Superior temporal gyrus (tissue), 1 donor: ENCODE measurements around the gene MYO16.
"Not testable (repeated sequence)": the region's sequence is repeated elsewhere in the genome, so short reads cannot be mapped to it uniquely, and the experiment has no call there.

ENCODE experiments used
- DNase-seq: peaks from one replicate; pipeline ENCODE4 v3.0.0-alpha.2; 2016; ENCODE audit errors: extremely low spot score

The MYO16 gene

DNA sequence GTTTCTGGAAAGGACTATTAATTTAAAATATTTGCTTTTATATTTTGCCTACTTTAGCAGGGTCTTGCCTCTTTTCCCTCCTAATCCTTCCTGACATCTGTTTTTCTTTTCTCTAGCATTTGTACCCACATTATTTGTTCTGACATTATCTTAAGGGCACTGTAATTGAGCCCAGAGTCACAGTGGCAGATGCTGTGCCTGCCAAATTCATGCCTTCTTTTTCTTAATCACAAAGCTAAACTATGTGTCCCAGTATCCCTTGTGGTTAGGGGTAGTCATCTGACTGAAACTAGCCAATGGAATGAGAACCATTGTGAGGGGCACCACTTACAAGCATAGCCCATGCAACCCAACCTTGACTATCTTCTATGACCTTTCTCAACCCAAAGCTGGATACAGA, 562.9 kb downstream of the MYO16 start:
- no peak for DNase-seq

GRCh38 chr13:109196948-109197347, 567.5 kb downstream of the MYO16 start:
- DNase-seq, result no peak

DNA sequence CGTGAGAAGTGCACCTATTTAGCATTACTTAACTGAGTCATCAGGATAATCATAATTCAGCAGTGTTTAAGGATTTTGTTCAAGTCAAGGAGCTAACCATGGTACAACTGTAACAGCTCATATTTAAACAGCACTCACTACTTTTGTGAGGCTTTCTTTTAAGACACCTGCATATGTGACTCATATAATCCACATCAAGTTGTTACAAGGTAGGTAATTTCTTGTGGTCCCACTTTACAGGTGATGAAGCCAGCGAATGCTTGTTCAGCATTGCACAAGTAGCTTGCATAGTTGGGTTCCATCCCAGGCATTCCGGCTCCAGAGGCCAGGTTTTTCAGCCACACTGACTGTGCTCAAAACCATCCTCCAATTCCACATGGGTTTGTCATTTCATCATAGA, 569.2 kb downstream of the MYO16 start:
- no peak for DNase-seq

GRCh38 chr13:109199280-109199679, 569.9 kb downstream of the MYO16 start:
- DNase-seq, result no peak

GRCh38 chr13:109200556-109200955, 571.1 kb downstream of the MYO16 start:
- DNase-seq, result no peak

DNA sequence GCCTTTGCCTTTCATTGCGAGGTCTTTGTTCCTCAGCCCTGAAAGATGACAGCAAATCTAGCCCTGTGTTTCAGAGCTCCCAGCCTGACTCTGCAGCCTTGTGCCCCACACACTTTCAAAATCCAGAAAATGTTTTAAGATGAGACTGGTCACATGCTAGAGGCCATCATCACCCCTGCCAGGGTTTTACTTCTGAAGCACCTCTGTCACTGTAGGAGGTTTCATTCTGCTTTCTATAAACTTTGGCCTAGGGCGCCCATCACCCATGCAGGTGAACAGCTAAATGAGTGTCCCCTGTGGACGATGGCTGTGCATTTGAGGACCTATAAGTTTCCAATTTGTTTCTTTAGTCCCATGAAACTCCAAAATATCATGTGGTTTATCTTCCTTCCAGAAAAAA, 574.2 kb downstream of the MYO16 start:
- DNase-seq, result no peak

DNA sequence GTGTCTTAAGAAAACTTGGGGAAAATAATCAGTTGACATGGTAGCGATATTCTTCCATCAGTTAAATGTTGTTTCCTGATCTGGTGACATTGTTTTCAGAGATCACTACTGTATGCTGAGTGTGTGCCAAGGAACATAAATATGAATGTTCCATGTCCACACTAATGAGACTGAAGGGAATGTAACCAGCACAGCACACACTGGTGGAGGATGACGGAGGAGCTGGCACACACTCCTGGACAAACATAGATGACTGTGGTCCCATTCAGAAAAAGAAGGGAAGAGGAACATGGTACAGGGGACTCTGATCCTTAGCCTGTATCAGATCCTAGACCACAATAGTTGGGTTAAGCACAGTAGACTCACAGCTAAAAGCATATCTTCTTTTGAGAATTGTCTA, 574.8 kb downstream of the MYO16 start:
- no peak for DNase-seq

DNA sequence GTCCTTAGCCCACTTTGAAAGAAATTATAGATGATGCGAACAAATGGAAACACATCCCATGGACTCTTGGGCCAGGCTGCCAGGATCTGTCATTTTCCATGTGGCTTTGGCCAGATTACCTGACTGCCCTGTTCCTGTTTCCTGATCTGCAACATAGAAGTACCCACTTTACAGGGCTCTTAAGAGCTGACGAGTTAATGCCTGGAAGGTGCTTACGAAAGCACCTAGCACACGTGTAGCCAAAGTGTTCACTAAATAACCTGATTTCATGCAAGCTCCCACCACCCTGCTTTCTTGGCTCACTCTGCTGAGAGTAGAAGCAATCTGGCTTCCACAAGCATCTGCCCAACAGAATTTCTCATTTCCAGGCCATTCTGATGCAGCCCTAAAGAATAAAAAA, 575.2 kb downstream of the MYO16 start:
- no peak for DNase-seq

DNA sequence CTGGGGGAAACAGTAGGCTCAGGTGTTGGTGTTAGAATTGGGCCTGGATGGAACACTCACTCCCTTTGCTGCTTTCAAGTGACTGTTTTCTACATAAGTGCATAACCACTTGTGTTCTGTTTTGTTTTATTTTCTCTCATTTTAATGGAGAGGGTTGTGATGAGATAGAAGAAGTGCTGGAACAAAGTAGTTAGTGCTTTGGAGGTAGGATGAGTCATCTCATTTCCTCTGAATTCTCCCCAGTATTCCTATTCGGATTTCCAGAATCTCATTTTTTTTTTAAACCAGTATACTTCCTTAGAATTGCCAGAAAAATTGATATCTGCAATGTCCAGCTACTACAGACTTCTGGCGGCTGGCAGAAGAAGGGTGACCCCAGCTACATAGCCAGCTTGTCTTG, 575.9 kb downstream of the MYO16 start:
- no peak for DNase-seq

DNA sequence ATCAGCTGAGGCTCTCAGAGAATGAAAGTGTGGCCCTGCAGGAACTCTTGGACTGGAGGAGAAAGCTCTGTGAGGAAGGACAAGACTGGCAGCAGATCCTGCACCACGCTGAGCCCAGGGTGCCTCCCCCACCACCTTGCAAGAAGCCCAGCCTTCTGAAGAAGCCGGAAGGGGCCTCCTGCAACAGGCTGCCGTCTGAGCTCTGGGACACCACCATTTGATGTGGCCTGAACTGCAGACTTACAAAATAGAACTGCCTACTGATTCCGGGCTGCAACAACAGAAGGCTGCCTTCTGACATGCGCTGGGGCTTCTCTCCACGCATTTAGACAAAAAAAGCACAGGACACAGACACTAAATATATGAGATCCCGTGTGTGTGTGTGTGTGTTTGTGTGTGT, 577.2 kb downstream of the MYO16 start:
- no peak for DNase-seq

GRCh38 chr13:109207622-109208021, 578.2 kb downstream of the MYO16 start:
- no peak for DNase-seq

DNA sequence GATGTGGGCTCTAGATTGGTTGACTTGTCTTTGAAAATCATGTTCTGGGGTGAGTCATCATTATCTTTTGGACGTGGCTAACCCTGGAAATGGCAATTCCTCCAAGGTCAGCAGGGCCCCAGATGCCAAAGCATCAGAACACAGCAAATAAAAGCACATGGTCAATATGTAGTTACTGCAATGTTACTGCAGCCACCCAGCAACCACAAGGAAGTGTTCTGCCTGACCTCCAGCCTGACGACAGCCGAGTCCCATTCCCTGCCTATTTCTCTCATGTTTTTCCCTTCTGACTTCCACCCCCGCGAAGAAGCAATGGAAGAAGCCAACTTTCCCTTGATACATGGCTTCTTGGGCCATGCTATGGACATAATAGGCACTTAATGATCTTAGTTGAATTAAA, 579.1 kb downstream of the MYO16 start:
- no peak for DNase-seq

DNA sequence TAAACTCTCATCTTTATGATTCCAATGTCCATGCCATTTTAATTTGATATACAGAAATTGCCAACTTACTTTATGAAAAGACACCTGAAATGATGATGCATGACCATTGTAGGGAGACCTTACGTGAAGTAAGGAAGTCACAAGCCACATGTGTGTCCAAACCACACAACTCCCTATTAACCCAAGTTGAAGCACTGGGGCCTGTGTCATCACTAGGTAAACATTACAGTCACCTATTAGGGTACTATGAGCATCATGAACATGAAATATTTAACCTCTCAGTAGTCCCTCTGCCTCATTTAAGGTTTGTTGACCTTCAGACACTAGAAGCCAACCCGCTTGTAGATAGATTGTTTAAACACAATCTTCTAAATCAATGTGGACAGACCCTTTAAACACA, 580.1 kb downstream of the MYO16 start:
- DNase-seq, result no peak

GRCh38 chr13:109211616-109212015, 582.2 kb downstream of the MYO16 start:
- DNase-seq, result no peak

GRCh38 chr13:109212650-109213049, 583.2 kb downstream of the MYO16 start:
- DNase-seq, result no peak

- DNase-seq, result no peak
Observed at GRCh38 chr13:109213714-109214113, 584.3 kb downstream of the MYO16 start.

DNA sequence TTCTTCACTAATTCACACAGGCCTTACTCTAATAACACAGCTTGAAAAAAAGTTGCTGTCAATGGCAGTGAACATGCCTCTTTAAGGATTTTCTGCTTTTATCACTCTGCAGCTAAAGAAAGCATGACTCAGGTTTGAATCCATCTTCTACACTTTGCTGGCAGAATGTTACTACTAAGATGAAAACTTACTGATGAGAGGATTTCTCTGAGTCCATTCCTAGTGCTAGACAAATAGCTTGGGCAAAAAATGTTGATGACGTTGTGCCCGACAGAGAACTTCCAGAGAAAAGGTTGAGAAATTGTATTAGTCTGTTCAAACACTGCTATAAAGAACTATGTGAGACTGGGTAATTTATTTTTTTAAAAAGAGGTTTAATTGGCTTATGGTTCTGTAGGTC, 585.0 kb downstream of the MYO16 start:
- DNase-seq, result no peak

- no peak for DNase-seq
Observed at GRCh38 chr13:109215377-109215776, 586.0 kb downstream of the MYO16 start.

DNA sequence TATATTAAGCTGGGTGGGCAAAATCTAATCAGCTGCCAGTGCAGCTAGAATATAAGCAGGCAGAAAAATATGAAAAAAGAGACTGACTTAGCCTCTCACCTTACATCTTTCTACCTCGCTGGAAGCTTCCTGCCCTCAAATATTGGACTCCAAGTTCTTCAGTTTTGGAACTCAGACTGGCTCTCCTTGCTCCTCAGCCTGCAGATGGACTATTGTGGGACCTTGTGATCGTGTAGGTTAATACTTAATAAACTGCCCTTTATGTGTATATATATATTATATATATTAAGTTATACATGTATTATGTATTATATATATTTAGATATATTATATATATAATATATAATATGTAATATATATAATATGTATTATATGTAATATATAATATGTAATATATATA, 588.1 kb downstream of the MYO16 start:
- DNase-seq, result not testable (repeated sequence)

- DNase-seq, result no peak
Observed at GRCh38 chr13:109220631-109221030, 591.2 kb downstream of the MYO16 start.

- no peak for DNase-seq
Observed at GRCh38 chr13:109224033-109224432, 594.6 kb downstream of the MYO16 start.

- no peak for DNase-seq
Observed at GRCh38 chr13:109226631-109227030, 597.2 kb downstream of the MYO16 start.

- no peak for DNase-seq
Observed at GRCh38 chr13:109227344-109227940, 598.0 kb downstream of the MYO16 start.

DNA sequence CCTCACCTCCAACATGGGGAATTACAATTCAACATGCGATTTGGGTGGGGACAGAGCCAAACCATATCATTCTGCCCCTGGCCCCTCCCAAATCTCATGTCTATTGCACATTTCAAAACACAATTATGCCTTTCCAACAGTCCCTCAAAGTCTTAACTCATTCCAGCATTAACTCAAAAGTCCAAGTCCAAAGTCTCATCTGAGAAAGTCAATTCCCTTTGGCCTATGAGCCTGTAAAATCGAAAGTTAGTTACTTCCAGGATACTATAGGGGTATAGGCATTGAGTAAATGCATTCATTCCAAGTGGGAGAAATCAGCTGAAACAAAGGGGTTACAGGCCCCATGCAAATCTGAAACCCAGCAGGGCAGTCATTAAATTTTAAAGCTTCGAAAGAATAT, 598.8 kb downstream of the MYO16 start:
- DNase-seq, result no peak

GRCh38 chr13:109231888-109232287, 602.5 kb downstream of the MYO16 start:
- DNase-seq, result no peak
